Natural killer cell (primary cell): ENCODE data around the gene KDM3A. TPM values are rescaled to one million over a fixed set of nuclear protein-coding genes. Genes with fewer than 3 reads are reported as not detected.
A peak's percentile ranks its signal among the peaks of the same experiment; 100 is the strongest.

Source experiments
- ATAC-seq, 3 donors: fragments of 150-1000 bp in 2 of 3; fragments of 200-7000 bp in 1 of 3; cut with Tn5 transposase; 1 replicate in 1 of 3; 2 replicates in 2 of 3; pipeline ENCODE4 v1.10.0; 2021; ENCODE audit warnings: mild to moderate bottlenecking in 2 of 3, moderate library complexity in 2 of 3
- DNase-seq, 2 donors: peaks; one replicate each; pipeline versions ENCODE4 v3.0.0 to v3.0.0-alpha.2; 2013 to 2021; ENCODE audit warnings: mixed read lengths in 1 of 2
- H3K27ac ChIP-seq: one replicate; pipeline ENCODE4 v1.5.1; 2013; ENCODE audit warnings: mild to moderate bottlenecking, low read length
- H3K27me3 ChIP-seq: one replicate; pipeline ENCODE4 v1.6.1; 2013; ENCODE audit warnings: low read length; ENCODE audit not compliant: control insufficient read depth, insufficient read depth
- H3K36me3 ChIP-seq: one replicate; pipeline ENCODE4 v1.6.1; 2013; ENCODE audit warnings: low read length; ENCODE audit not compliant: control insufficient read depth, insufficient read depth
- H3K4me1 ChIP-seq: one replicate; pipeline ENCODE4 v1.6.1; 2013; ENCODE audit warnings: low read length; ENCODE audit not compliant: control insufficient read depth, insufficient read depth
- H3K4me3 ChIP-seq: one replicate; pipeline ENCODE4 v1.5.1; 2013; ENCODE audit warnings: low read length
- H3K9me3 ChIP-seq: one replicate; pipeline ENCODE4 v1.6.1; 2013; ENCODE audit warnings: low read length; ENCODE audit not compliant: control insufficient read depth, insufficient read depth
- H3K27ac Mint-ChIP-seq, 2 donors: one replicate each; pipeline ENCODE4 v1.8.0; 2022; ENCODE audit warnings: mild to moderate bottlenecking in 2 of 2, mixed read lengths in 2 of 2, moderate library complexity in 1 of 2
- H3K27me3 Mint-ChIP-seq, 2 donors: one replicate each; pipeline ENCODE4 v1.8.0; 2022; ENCODE audit warnings: low read depth in 2 of 2, mixed read lengths in 2 of 2
- H3K36me3 Mint-ChIP-seq: one replicate; pipeline ENCODE4 v1.8.0; 2022; ENCODE audit warnings: mixed read lengths
- H3K4me1 Mint-ChIP-seq, 2 donors: one replicate each; pipeline ENCODE4 v1.8.0; 2022; ENCODE audit warnings: mixed read lengths in 2 of 2
- H3K4me3 Mint-ChIP-seq: one replicate; pipeline ENCODE4 v1.8.0; 2022; ENCODE audit warnings: mild to moderate bottlenecking, moderate library complexity, mixed read lengths
- H3K9me3 Mint-ChIP-seq, 2 donors: one replicate each; pipeline ENCODE4 v1.8.0; 2022; ENCODE audit warnings: mixed read lengths in 2 of 2
- WGBS: methylation state at CpG from one replicate; pipeline ENCODE4 v1.1.7; 2013; ENCODE audit warnings: missing lambda C conversion rate; ENCODE audit not compliant: insufficient coverage; 5-methylcytosine and 5-hydroxymethylcytosine counted together
- intact Hi-C: fragments of 100-400 bp; cut with micrococcal nuclease; formaldehyde crosslinking; loops from one replicate; pipeline ENCODE4 v1.14.2; 2022
- total RNA-seq, 4 donors: library from RNA; stranded (reverse); fragments of 120-200 nt in 1 of 4; gene quantifications; one replicate each; pipeline versions ENCODE4 v1.2.3 to v1.2.4, GENCODE V29; 2013 to 2022
- TF ChIP-seq, protein P1 (sequence below): fragments of 200-600 bp; IDR thresholded peaks from one replicate; pipeline ENCODE4 v1.8.0; 2022; ENCODE audit warnings: antibody characterized with exemption

Gene KDM3A
- total RNA-seq, 3 donors from 2014 or later (not counting 1 experiment from before 2014, with no cell fraction given), result 172 to 195 (median 188) TPM

DNA sequence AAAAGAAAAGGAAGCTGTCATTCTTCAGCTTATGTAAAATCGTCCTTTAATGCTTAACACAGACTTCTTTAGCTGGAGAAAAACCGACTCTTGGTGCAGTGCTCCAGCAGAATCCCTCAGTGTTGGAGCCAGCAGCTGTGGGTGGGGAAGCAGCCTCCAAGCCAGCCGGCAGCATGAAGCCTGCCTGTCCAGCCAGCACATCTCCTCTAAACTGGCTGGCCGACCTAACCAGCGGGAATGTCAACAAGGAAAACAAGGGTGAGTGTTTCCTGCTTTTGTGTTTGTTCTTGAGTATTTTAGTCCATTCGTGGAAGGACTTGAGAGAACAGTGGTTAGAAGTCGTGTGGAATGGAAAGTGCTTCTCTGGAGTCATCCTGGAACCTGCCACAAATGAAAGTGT is 38.9 kb downstream of the KDM3A start:
- DNase-seq, result no peak
- intact Hi-C loops, result no loop called here
- no peak overlapping the region for H3K27ac ChIP-seq
- ATAC-seq, result no peak
- H3K9me3 ChIP-seq, result no peaks in the 10 kb centered on the region
- peaks cover 99% of the 10 kb centered on the region for H3K36me3 ChIP-seq
- peaks cover 66% of the 10 kb centered on the region for H3K36me3 Mint-ChIP-seq
- H3K4me1 Mint-ChIP-seq, result peaks cover 18 to 28% of the 10 kb centered on the region in 2 donors
- no peaks in the 10 kb centered on the region for H3K9me3 Mint-ChIP-seq
- H3K4me3 Mint-ChIP-seq, result no peak overlapping the region
- no peak overlapping the region for H3K4me3 ChIP-seq
- H3K27ac Mint-ChIP-seq, result peak overlapping the region in 1 of 2 donors; percentile 34
- 89% methylated on average over 7 of the region's 7 CpGs for WGBS
- H3K27me3 Mint-ChIP-seq, result no peaks in the 10 kb centered on the region
- no peaks in the 10 kb centered on the region for H3K27me3 ChIP-seq
- no peaks in the 10 kb centered on the region for H3K4me1 ChIP-seq
- TF ChIP-seq, protein P1, sequence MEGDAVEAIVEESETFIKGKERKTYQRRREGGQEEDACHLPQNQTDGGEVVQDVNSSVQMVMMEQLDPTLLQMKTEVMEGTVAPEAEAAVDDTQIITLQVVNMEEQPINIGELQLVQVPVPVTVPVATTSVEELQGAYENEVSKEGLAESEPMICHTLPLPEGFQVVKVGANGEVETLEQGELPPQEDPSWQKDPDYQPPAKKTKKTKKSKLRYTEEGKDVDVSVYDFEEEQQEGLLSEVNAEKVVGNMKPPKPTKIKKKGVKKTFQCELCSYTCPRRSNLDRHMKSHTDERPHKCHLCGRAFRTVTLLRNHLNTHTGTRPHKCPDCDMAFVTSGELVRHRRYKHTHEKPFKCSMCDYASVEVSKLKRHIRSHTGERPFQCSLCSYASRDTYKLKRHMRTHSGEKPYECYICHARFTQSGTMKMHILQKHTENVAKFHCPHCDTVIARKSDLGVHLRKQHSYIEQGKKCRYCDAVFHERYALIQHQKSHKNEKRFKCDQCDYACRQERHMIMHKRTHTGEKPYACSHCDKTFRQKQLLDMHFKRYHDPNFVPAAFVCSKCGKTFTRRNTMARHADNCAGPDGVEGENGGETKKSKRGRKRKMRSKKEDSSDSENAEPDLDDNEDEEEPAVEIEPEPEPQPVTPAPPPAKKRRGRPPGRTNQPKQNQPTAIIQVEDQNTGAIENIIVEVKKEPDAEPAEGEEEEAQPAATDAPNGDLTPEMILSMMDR, result no peak

DNA sequence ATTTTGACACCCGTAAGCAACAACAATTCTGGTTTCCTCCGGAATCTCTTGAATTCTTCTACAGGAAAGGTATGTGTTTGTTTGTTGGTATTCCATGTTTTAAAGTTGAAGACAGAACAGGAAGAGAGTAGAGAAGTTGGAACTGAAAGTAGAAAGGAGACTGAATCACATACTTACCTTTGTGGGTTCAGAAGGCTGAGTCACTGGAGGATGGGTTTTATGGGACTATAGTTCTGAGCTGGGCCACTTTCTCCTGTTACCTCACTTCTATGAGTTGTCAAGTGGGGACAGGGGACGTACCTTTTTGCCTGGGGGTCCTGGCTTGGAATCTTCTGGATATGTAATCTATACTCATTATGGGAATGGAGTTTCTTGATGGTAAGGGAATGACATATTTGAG is 40.9 kb downstream of the KDM3A start:
- peak overlapping the region in 1 of 2 donors; percentile 25 for H3K27ac Mint-ChIP-seq
- ATAC-seq, result no peak

DNA sequence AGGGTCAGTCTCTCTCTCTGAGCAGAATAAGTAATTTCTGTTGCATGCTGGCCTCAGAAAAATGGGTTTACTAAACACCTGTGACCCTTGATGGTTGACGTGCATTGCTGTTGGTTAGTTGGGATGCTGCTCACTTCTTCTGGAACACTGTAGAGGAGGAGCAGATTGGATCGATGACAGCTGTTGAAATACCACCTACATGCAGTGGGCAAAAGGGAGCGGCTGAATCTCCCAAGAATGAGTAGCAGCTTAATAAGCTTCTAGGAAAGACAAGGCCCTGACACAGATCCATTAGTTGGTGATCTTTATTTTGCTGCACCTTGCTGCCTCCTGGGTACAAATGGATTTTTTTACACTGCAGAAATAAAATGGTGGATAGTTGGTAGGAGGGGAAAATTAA is 43.2 kb downstream of the KDM3A start:
- H3K36me3 Mint-ChIP-seq, result peaks cover 58% of the 10 kb centered on the region
- H3K9me3 ChIP-seq, result no peaks in the 10 kb centered on the region

More for the DNA sequence above, 40.9 kb downstream of the KDM3A start:
- H3K9me3 Mint-ChIP-seq, result no peaks in the 10 kb centered on the region
- no peaks in the 10 kb centered on the region for H3K27me3 ChIP-seq
- peaks cover 100% of the 10 kb centered on the region for H3K36me3 ChIP-seq
- DNase-seq, result no peak
- H3K27me3 Mint-ChIP-seq, result no peaks in the 10 kb centered on the region
- H3K27ac ChIP-seq, result no peak overlapping the region
- intact Hi-C loops, result no loop called here
- peaks cover 17 to 21% of the 10 kb centered on the region in 2 donors for H3K4me1 Mint-ChIP-seq
- H3K4me1 ChIP-seq, result no peaks in the 10 kb centered on the region
- no peaks in the 10 kb centered on the region for H3K9me3 ChIP-seq
- no peak overlapping the region for H3K4me3 ChIP-seq
- H3K36me3 Mint-ChIP-seq, result peaks cover 75% of the 10 kb centered on the region
- TF ChIP-seq, protein P1, result no peak
- H3K4me3 Mint-ChIP-seq, result no peak overlapping the region
- 100% methylated on average over 3 of the region's 3 CpGs for WGBS

DNA sequence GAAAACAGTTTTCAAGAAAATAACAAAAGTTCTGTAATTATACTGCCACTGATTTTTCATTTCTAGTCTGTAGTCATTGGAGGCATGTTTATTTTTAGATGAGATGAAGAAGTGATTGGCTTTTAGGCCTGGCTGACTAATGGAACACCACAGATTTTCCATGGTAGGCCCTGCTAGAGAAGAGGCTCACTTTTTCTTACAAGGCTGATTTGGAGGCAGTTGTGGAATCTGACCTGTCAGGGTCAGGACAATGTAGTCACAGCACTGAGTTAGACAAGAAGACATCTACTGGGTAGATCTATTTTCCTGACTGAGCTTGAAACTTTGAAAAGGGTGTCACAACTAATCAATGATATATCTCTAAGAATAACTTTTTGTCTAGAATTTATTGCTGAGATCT is 43.9 kb downstream of the KDM3A start:
- Histone ChIP-seq H3K4me1 (no peaks in the 10 kb centered on the region), H3K4me3 (no peak overlapping the region), H3K9me3 (no peaks in the 10 kb centered on the region), H3K36me3 (peaks cover 100% of the 10 kb centered on the region), H3K27ac (no peak overlapping the region), H3K27me3 (no peaks in the 10 kb centered on the region)
- no peaks in the 10 kb centered on the region for H3K27me3 Mint-ChIP-seq
- H3K4me3 Mint-ChIP-seq, result no peak overlapping the region
- TF ChIP-seq, protein P1, result no peak
- H3K9me3 Mint-ChIP-seq, result no peaks in the 10 kb centered on the region
- ATAC-seq (no peak), DNase-seq (no peak)
- H3K4me1 Mint-ChIP-seq, result peaks cover 9 to 16% of the 10 kb centered on the region in 2 donors
- intact Hi-C loops, result no loop called here
- H3K36me3 Mint-ChIP-seq, result peaks cover 61% of the 10 kb centered on the region
- H3K27ac Mint-ChIP-seq, result peak overlapping the region; percentile 63 to 68

More for the DNA sequence above, 43.2 kb downstream of the KDM3A start:
- no peaks in the 10 kb centered on the region for H3K9me3 Mint-ChIP-seq
- TF ChIP-seq, protein P1, result no peak
- 95% methylated on average over 3 of the region's 3 CpGs for WGBS
- H3K27ac ChIP-seq, result no peak overlapping the region
- H3K4me1 ChIP-seq, result no peaks in the 10 kb centered on the region
- intact Hi-C loops, result no loop called here
- peaks cover 9 to 16% of the 10 kb centered on the region in 2 donors for H3K4me1 Mint-ChIP-seq
- peaks cover 99% of the 10 kb centered on the region for H3K36me3 ChIP-seq
- no peaks in the 10 kb centered on the region for H3K27me3 ChIP-seq
- ATAC-seq (no peak), DNase-seq (no peak)
- H3K4me3 ChIP-seq, result no peak overlapping the region
- H3K27me3 Mint-ChIP-seq, result no peaks in the 10 kb centered on the region
- no peak overlapping the region for H3K4me3 Mint-ChIP-seq
- H3K27ac Mint-ChIP-seq, result peak overlapping the region; percentile 63 to 68
